Fibroblast of upper back skin (primary cell): Measurements from ENCODE around the gene CACNA1H.
"Not testable (repeated sequence)": the region's sequence is repeated elsewhere in the genome, so short reads cannot be mapped to it uniquely, and the experiment has no call there.

Experiments
- DNase-seq: peaks from one replicate; pipeline ENCODE4 v3.0.0-alpha.2; 2013

Gene CACNA1H

DNA sequence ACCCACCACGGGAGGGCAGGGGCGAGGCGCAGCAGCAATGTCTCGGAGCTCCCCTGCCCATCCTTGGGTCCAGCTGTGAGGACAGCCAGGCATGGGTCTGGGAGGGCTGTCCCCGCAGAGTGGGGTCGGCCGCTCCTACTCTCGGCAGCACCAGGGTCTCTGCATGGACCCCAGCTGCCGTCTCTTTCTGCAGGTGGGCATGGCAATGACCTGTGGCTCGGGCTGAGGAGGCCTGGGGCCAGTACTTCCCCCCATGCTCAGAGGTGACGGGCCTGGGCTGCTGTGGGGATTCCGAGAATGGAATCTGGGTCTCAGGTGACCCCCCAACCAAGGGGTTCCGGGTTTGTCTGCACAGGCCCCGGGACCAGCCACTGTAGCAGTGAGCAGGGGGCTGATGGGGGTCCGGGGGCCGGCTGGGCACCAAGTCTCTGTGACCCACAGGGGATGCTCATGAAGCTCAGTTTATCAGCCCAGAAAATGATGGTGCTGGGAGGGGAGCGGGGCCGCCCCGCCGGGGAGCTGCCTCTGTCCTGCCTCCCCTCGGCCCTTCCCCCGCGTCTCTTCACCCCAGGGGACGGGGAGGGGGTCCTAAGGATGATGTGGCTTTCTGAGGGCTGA is 23.5 kb downstream of the CACNA1H start:
- DNase-seq, result no peak

DNA sequence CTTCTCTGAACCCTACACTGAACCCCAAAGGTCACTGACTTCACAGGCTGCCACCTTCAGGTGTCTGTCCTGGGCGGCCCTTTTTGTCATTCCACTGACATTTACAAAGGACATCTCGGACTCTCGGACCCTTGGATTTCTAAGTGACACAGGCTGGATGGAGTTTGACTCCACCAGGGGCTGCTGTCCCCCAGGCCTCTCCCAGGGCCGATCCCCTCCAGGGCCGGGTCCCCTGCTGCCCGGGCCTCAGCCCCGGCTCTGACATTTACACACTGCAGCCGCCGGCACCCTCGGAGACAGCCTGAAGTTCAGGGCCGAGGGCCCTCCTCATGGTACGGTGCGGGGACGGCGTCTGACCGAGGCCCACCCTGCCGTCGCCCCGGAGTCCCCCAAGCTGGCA is 24.1 kb downstream of the CACNA1H start:
- no peak for DNase-seq

DNA sequence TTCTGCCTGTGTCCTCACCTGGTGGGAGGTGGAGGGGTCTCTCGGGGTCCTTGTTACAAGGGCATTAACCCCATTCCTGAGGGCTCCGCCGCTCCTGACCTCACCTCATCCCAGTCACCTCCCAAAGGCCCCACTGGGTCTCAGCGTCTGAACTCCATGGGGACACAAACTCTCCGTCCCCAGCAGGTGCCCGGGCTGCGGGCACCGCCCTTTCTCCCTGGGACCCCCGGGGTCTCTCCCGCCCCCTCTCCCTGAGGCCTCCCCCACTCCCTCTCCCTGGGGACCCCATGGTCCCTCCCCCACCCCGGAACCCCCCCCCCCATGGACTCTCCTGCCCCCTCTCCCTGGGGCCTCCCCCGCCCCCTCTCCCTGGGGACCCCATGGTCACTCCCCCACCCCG is 24.8 kb downstream of the CACNA1H start:
- DNase-seq, result no peak

DNA sequence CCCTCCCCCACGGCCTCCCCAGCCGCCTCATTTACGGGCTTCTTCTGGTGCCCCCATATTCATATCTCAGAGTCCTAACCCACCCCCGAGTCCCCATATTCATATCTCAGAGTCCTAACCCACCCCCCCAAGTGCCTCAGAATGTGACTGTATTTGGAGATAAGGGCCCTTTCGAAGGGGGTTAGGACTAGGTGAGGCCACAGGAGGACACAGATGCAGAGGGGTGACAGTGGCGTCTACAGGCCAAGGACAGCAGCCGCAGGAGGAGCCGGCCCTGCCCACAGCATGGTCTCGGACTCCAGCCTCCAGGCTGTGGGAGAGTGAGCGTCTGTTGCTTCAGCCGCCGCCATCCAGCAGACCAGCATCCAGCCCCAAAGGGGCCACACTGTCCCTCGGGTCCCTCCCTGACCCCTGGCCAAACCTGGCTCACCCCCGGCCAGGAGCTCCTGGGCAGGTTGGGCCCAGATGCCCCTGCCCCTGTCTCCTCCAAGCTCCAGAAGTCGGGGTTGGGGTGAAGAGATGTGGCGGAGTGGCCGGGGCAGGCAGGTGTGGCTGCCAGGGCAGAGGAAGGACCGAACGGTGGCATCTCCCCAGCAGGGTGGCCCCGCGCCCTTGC is 25.5 kb downstream of the CACNA1H start:
- no peak for DNase-seq

DNA sequence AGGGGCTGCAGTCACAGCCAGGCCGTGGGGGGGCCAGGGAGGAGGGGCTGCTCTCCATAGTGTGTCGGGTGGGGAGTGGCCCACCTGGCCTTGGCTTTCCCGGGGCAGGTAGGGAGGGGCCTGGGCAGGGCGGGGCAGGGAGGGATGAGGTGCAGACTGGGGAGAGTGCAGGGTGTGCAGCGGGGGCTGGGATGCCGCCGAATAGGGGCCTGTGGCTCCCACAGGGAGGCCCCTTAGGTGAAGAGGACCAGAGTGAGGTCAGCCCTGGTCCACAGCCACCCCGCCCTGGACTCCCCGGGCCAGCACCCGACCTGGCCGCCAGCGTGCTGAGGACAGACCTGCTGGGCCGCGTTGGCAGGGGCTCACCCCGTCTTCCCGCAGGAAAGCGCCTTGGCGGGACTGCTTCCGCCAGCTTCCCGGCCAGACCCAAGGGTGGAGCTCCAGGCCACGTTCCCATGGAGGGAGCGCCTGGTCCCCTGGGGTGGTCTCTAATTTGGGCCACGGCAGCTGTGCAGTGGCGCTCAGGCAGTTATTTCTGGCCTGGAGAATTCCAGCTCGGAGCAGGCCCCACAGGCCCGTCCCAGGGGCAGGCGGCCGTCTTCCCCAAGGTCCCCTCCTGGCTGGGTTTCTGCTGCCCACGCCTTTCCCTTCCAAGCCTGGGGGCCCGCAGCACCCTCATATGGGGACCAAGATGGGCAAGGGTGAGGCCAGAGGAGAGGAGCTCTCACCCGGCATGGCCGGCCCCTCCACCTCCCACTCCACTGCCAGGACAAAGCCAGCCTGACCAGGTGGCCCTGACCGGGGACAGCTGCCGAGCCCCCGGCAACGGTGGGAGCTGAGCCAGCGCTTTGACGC is 27.9 kb downstream of the CACNA1H start:
- DNase-seq, result no peak

DNA sequence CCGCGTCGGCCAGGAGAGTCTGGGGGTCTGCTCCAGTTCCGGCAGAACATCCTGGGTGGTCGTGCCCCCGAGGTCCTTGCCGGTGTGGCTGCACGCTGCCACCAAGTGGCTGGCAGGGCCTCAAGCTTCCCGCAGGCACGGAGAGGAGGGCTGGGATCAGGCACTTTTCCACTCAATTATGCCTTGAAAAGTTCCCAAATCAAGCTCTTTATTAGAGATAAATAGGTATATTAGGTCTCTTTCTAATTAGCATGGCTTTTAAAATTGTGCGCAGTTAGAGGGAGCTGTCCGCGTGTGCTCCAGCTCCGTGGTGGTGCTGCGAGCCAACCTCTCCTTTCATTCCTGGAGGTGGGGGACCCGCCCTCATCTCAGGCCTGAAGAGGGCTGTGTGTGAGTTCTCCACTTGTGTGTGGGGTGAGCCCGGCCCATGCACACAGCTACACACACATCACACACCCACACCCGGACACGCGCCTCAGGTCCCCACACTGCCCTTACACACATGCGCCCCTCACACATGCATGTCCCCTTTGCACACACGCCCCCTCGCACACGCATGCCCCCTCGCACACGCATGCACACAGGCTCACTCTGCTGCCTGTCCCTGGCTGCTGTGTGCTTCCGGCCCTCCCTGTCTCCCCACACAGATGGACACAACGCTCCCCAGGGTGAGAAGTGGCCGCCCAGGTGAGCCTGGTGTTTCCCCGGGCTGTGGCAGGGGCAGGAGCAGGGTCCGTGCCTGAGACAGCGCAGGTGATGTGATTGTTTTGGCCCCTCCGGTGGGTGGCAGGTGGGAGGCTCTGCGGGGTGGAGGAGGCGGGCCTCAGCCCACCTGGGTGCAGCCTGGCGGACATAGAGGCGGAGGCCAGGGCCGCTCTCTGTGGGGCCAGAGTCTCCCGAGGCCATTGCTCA is 28.8 kb downstream of the CACNA1H start:
- DNase-seq, result no peak

DNA sequence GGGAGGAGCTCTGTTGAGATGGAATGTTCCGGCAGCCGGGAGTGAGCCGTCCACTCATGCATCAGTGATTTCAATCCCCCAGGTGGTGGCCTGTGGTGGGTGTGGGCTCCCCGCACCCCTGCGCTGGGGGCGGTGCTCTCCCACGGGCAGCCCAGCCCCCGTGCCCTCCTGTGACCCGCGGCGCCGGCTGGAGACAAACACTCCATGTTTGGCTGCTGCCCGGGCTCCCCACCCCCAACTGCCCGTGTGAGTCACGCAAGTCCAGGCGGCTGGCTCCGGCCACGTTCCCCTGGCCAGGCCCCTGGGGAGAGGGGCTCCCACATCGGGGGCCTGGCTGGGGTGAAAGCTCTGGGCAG is 29.4 kb downstream of the CACNA1H start:
- DNase-seq, result peak; percentile 87

DNA sequence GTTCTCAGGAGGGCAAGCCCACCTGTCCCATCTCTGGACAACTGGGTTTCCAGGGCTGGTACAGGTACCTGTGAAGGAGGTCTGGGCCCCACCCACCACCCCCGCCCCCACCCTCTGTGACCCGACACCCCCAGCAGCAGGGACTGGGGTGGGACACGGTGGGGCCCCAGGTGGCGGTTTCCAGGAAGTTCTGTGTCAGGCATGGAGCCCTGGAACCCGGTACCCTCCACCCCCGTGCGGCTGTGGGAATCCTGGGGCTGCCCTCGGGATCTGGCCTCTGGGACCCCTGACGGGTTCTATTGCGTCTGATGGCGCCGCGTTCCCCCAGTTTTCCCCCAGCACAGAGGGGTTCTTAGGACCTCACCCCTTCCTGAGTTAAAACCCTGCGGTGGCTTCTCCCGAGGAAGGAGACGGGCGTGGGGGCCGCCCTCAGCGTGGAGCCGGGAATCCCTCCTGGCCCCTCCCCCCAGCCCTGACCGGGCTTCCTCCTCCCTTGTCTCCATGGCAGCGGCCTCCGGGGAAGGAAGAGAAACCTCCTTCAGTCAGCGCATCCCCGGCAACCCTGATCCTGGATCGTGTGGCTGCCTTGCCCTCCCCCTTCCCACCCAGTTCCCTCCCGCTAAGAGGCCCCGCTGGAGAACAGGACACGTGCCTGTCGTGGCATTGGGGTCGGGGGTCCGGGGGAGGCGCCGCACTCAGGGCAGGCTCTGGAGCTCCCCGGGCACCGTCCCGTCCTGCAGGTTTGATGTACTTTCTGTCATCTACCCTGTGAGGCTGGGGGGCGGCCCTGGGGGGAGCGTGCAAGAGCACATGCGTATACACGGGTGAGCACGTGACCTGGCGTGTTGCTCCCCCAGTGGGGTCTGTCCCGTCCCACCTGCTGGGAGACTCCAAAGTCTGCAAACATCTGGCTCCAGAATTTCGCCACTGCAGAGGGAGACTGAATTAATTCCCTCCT is 30.3 kb downstream of the CACNA1H start:
- DNase-seq, result peak; percentile 72

DNA sequence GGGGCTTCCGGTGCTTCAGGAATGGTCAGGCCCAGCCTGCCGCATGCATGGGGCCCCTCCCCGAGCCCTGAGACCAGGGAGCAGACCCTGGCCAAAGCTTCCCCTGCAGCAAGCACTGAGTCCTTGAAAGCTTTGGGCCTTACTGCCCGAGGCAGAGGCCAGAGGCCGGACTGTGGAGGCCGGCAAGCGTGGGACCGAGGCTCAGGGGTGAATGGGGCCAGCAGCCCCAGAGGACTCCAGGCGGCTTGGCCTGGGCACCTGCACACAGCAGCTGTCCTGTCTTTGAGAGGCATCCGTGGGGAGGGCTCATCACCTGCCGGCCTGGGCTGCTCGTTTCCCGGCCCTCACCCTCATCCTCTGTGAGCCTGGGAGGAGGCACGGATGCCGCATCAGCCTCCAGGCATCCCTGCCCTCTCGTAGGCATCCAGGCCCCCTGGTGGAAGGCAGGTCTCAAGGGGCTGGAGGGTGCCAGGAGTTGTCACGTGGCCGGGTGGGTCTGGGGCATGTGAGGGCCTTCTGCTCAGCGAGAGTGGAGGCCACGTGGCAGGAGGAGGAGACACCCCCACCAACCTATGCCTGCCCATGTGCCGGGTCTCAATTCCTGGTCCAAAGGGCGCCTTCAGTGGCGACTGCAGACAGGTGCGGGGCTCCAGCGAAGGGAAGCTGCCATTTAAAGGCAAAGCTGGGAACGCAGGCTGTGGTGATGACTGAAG is 31.4 kb downstream of the CACNA1H start:
- no peak for DNase-seq

DNA sequence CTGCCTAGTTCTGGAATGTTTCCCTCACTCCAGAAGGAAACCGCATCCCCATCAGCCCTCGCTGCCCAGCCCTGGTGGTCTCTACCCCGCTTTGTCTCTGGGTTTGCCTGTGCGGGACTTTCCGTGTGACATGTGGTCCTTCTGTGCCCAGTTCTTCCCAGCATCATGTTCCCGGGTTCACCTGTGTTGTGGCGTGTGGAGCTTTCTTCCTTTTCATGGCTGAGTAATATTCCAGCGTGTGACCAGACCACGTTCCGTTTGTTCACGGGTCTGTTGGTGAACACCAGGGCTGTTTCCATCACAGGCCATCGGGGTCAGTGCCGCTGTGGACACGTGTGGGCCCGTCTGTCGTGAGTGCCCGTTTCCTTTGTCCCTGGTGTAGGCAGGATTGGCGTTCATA is 32.1 kb downstream of the CACNA1H start:
- no peak for DNase-seq

DNA sequence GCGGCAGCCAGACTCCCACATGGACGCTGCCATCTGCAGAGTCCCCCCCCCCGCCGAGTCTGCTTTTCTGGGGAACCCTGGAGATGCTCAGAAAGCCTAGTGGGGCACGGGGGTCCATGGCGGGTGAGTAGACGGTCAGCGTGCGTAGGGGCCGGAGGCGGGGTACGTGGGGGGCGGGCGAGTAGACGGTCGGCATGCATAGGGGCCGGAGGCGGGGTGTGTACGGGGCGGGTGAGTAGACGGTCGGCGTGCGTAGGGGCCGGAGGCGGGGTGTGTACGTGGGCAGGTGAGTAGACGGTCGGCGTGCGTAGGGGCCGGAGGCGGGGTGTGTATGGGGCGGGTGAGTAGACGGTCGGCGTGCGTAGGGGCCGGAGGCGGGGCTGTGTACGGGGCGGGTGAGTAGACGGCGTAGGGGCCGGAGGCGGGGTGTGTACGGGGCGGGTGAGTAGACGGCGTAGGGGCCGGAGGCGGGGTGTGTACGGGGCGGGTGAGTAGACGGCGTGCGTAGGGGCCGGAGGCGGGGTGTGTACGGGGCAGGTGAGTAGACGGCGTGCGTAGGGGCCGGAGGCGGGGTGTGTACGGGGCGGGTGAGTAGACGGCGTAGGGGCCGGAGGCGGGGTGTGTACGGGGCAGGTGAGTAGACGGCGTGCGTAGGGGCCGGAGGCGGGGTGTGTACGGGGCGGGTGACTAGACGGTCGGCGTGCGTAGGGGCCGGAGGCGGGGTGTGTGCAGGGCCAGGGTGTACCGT is 32.7 kb downstream of the CACNA1H start:
- not testable (repeated sequence) for DNase-seq

DNA sequence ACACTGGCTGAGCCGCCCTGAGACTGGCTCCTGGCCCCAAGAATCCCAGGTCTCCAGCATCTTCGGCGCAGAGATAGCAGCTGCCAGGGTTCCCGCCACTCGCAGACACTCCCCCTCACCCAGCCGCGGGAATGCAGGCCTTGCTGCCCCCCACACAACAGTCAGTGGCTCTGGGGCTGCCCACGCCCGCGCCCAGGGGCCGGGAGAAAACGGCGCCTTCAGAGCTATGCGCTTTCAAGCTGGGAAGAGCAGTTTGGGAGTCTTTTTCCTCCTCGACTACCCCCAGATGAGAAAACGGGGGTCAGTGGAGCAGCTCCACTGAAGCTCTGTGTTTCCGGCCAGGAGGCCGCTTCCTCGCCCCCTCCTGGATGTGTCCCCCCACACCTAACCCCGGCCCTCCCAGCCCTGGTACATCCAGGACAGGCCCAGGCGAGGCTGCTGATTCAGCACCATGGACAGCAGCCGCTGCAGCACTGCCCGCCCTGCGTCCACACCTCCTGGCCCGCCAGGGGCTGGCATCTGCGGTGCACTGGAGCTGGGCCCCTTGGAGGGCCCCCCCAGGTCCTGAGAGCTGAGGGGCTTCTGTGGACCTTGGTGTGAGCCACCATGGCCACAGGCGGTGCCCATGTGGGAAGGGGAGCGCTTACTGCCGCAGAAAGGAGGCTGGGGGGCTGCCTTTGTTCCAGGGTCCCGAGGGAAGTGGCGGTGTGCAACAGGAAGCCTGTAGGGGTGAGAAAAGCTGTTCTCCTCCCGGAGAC is 35.7 kb downstream of the CACNA1H start:
- DNase-seq, result peak; percentile 32

DNA sequence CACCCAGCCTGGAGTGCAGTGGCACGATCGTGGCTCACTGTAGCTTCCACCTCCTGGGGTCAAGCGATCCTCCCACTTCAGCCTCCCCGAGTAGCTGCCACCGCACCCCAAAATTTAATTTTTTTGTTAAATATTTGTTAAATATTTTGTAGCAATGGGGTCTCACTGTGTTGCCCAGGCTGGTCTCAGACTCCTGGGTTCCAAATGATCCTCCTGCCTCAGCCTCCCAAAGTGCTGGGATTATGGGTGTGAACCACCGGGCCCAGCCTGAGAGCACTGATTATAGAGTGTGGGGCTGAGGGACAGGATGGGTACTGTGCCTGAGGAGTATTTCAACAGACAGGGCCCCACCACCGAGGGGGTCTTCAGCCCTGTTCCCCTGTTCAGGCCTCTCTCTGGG is 36.5 kb downstream of the CACNA1H start:
- DNase-seq, result no peak

DNA sequence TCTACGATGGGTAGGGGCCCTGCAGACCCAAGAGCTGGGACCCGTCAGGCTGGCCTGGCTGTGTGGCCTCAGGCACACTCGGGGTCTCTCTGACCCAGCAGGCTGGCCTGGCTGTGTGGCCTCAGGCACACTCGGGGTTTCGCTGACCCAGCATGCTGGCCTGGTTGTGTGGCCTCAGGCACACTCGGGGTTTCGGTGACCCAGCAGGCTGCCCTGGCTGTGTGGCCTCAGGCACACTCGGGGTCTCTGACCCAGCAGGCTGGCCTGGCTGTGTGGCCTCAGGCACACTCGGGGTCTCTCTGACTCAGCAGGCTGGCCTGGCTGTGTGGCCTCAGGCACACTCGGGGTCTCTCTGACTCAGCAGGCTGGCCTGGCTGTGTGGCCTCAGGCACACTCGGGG is 37.9 kb downstream of the CACNA1H start:
- DNase-seq, result not testable (repeated sequence)

DNA sequence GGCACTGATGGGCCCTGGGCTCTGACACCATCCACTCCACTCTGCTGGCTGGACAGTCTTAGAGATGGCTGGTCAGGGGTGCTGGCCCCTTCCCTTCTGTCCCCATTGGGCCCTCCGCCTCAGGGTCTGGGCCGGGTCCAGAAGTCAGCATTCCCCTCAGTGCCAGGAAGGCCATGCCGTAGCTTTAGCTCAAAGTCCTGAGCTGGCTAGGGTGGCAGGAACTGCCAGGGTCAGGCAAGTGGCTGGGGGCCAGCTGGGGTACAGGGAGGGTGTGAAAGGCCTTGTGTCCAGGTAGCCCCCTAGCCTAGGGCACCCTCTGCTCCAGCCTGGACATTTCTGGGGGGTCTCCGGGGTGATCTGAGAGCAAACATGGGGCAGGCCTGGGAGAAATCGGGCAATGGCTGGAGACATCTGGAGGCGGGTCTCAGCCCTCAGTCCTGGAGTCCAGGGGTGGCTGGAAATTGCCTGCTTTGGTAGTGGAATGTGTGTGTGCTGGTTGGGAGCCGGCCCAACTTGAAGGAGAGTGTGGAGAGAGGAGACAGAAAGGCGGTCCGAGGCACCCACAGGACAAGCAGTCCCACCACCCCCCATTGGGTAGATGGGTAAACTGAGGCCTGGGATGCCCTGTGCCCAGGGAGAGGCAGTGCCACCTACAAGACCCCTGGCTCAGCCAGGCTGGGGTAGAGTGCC is 39.6 kb downstream of the CACNA1H start:
- no peak for DNase-seq

DNA sequence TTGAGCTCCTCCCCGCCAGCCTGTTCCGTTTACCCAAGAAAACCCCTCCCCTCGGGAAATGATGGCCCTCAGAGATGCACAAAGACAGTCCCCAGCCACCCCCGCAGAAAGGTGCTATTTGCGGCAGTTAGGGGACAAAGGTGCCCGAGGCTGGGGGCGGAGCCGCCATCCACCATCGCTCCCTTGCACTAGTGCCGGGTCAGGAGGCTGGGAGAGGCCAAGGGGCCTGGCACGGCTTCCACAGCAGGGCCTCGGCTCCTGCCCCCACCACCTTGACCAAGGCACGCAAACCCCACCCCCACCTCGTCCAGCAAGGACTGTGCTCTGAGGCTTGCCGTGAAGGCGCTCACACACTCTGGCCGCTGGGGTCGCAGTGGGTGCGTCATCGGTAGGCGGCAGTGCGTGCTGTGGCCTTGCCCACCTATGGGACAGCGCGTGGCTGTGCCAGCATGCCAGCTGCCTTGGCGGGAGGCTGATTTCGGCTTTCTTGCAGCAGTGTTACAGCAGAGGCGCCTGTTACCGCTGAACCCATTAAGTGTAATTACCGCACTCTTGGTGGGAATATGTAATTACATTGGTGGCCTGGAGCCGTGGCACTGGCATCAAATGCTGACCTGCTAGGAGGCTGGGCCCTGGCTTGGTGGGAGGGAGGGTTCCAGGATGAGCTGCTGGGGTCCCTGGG is 40.4 kb downstream of the CACNA1H start:
- no peak for DNase-seq

DNA sequence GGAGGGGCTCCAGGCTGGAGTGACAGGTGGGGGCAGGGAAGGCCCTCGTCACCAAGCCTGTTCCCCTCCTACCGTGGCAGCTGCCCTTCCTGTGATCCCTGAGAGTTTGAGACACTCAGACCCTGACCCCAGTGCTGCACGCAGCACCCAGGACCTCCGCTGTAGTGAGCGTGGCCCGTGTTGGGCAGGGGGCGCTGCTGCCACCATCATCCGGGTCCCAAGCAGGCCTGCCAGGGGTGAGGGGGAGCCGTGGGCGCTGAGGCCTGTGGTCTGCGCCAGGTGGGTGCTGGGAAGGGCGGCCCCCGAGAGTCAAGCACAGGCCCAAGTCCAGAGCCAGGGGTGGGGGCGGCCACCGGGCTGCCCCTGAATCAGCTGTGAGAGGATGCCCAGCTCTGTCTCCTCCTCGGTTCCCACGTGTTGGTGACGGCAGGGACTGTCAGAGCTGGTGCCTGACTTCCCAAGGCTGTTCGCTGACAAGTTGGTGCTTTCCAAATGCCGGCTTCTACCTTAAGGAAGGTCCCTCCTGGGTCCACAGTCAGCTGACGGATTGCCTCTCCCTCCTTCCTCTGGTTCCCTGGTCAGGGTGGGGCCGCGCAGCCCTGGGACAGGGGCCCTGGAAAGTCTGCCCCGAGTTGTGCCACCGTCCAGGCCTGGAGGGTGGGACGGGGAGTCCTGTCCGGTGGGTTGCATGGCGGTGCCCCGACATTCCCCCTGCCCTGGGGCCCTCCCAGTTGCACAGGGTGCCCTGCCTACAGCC is 41.1 kb downstream of the CACNA1H start:
- no peak for DNase-seq
